Lung (tissue), 12 donors: Measurements from ENCODE around the gene ILF3. TPM values are rescaled to one million over a fixed set of nuclear protein-coding genes. Genes with fewer than 3 reads are reported as not detected.
A peak's percentile ranks its signal among the peaks of the same experiment; 100 is the strongest.

ENCODE experiments used
- ATAC-seq: fragments of 200-7000 bp; cut with Tn5 transposase; one replicate; pipeline ENCODE4 v1.9.1; 2020; ENCODE audit warnings: moderate number of reproducible peaks; ENCODE audit not compliant: insufficient read depth, low FRiP score
- DNase-seq, 3 donors: peaks; one replicate each; pipeline ENCODE4 v3.0.0-alpha.2; 2013 to 2017
- H3K27ac ChIP-seq, 2 donors: one replicate each; pipeline ENCODE4 v1.5.1; 2013; ENCODE audit warnings: mild to moderate bottlenecking in 2 of 2, moderate library complexity in 2 of 2, control low read depth in 1 of 2, inconsistent platforms in 1 of 2, low read depth in 1 of 2, low read length in 1 of 2
- H3K27me3 ChIP-seq, 3 donors: one replicate each; pipeline ENCODE4 v1.5.1; 2013; ENCODE audit warnings: low read length in 2 of 3; ENCODE audit not compliant: control insufficient read depth in 3 of 3, insufficient read depth in 3 of 3
- H3K36me3 ChIP-seq, 4 donors: one replicate each; pipeline ENCODE4 v1.5.1; 2013; ENCODE audit warnings: low read length in 4 of 4, mild to moderate bottlenecking in 1 of 4, moderate library complexity in 1 of 4; ENCODE audit not compliant: control insufficient read depth in 4 of 4, insufficient read depth in 4 of 4
- H3K4me1 ChIP-seq, 5 donors: one replicate each; pipeline ENCODE4 v1.5.1; 2013; ENCODE audit warnings: low read length in 5 of 5, mild to moderate bottlenecking in 2 of 5, moderate library complexity in 1 of 5; ENCODE audit not compliant: control insufficient read depth in 5 of 5, insufficient read depth in 5 of 5
- H3K4me3 ChIP-seq: one replicate; pipeline ENCODE4 v1.5.1; 2013; ENCODE audit warnings: mild to moderate bottlenecking, control low read depth, moderate library complexity
- H3K9ac ChIP-seq, 2 donors: one replicate each; pipeline ENCODE4 v1.5.1; 2013; ENCODE audit warnings: low read length in 2 of 2, control low read depth in 1 of 2; ENCODE audit not compliant: insufficient read depth in 1 of 2
- H3K9me3 ChIP-seq, 4 donors: one replicate each; pipeline ENCODE4 v1.5.1; 2013; ENCODE audit warnings: low read length in 3 of 4, mild to moderate bottlenecking in 1 of 4, moderate library complexity in 1 of 4; ENCODE audit not compliant: control insufficient read depth in 4 of 4, insufficient read depth in 3 of 4
- CTCF ChIP-seq: IDR thresholded peaks from 2 replicates; pipeline ENCODE4 v1.5.1; 2012; ENCODE audit warnings: mild to moderate bottlenecking; ENCODE audit errors: control extremely low read depth, extremely low read depth
- WGBS, 2 donors: extraction: QIAGEN DNeasy Blood & Tissue Kit; methylation state at CpG; one replicate each; pipeline ENCODE4 v1.1.7; 2013; 5-methylcytosine and 5-hydroxymethylcytosine counted together
- polyA plus RNA-seq, 2 donors: library from polyadenylated mRNA; stranded (reverse); fragments of 200-250 nt; gene quantifications; one replicate each; pipeline ENCODE4 v1.2.1, GENCODE V29; 2013
- total RNA-seq, 2 donors: library from RNA; depleted of rRNA in 1 of 2; stranded (reverse); fragments of >200 nt in 1 of 2; gene quantifications; one replicate each; pipeline ENCODE4 v1.2.1, GENCODE V29; 2014 to 2021
- donor health status: control.
- donor health status: control.
- donor health status: Bipolar disorder and iron deficiency.
- donor health status: healthy.
- donor health status: DM: yes; HTN: yes; CAD: no.

ILF3 gene
- total and polyA plus RNA-seq, 4 donors, result 105 to 225 (median 131) TPM

DNA sequence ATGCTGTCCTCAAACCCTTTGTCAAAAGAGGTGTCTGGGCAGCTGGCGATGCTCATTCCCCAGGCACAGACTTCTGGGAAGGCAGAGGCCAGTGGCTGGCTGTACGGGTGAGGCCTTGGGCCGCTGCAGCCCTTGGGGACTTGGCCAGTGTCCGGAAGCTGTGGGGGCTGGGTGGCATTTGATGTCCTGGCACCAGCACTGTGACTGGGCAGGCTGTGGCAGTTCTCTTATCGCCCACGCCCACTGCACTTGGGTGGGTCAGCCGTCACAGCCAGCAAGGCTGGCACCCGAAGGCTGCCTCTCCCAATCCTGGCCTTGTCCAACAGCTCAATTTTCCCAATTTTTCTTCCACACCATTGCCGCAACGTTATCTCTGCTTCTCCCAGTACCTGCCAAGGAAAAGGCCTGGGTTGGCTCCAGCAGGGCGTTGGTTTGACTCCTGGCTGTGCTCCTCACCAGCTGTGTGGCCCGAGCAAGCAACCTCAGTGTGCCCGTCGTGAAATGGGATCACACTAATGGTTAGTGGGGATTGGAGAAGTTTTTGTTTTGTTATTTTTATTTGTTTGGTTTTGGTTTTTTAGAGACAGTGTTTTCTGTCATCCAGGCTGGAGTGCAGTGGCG lies 41.5 kb upstream of the ILF3 start:
- peaks cover 0 to 2% (median under 1%) of the 10 kb centered on the region in 4 donors for H3K36me3 ChIP-seq
- H3K27me3 ChIP-seq, result no peaks in the 10 kb centered on the region
- WGBS, 2 donors, result 34 to 74% methylated on average over 15 of the region's 15 CpGs
- H3K4me3 ChIP-seq, result no peak overlapping the region
- no peak for TF ChIP-seq CTCF
- ATAC-seq, result peak; percentile 83
- peak; percentile 47 to 71 (median 59) for DNase-seq
- H3K9ac ChIP-seq, result no peak overlapping the region
- H3K4me1 ChIP-seq, result peaks cover 3 to 21% (median 10%) of the 10 kb centered on the region in 5 donors
- no peaks in the 10 kb centered on the region for H3K9me3 ChIP-seq
- H3K27ac ChIP-seq, result peak overlapping the region; percentile 67 to 95

DNA sequence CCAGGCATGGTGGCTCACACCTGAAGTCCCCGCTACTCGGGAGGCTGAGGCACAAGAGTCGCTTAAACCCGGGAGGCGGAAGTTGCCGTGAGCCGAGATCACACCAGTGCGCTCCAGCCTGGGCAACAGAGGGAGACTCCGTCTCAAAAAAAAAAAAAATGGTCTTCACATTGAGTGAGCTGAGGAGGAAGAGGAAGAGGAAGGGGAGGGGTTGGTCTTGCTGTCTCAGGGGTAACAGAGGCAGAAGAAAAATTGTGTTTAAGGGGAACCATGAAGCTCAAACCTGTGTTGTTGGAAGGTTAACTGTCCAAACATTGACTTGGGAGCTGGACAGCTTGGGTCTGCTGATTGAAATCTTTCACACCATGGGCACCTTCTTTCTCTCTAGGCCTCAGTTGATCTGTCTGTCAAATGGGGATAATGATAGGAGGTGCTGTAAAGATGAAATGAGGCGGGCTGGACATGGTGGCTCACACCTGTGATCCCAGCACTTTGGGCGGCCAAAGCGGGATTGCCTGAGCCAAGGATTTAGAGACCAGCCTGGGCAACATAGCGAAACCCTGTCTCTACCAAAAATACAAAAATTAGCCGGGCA lies 38.6 kb upstream of the ILF3 start:
- ATAC-seq, result no peak
- TF ChIP-seq CTCF, result no peak
- H3K36me3 ChIP-seq, result peaks cover 0 to 5% (median under 1%) of the 10 kb centered on the region in 4 donors
- 80 to 90% methylated on average over 14 of the region's 14 CpGs for WGBS, 2 donors
- H3K9me3 ChIP-seq, result no peaks in the 10 kb centered on the region
- no peak overlapping the region for H3K9ac ChIP-seq
- H3K27ac ChIP-seq, result peak overlapping the region in 1 of 2 donors; percentile 6
- H3K4me1 ChIP-seq, result peaks cover 5 to 21% (median 10%) of the 10 kb centered on the region in 5 donors
- no peaks in the 10 kb centered on the region for H3K27me3 ChIP-seq
- no peak for DNase-seq
- no peak overlapping the region for H3K4me3 ChIP-seq

- Histone ChIP-seq H3K27me3 (no peaks in the 10 kb centered on the region), H3K4me3 (no peak overlapping the region), H3K36me3 (peaks cover 0 to 7% (median 3%) of the 10 kb centered on the region in 4 donors), H3K9ac (no peak overlapping the region), H3K27ac (peak overlapping the region in 1 of 2 donors; percentile 91), H3K4me1 (peaks cover 0 to 23% (median 4%) of the 10 kb centered on the region in 5 donors), H3K9me3 (no peaks in the 10 kb centered on the region)
- 62 to 86% methylated on average over 15 of the region's 15 CpGs for WGBS, 2 donors
- no peak for ATAC-seq
- DNase-seq, result peak in 1 of 3 donors; percentile 46
- no peak for TF ChIP-seq CTCF
Measured at GRCh38 chr19:10617409-10618121, 36.6 kb upstream of the ILF3 start.
